GM13976 (cell line): ENCODE measurements around the gene TMC3.
"Not testable (repeated sequence)": the region's sequence is repeated elsewhere in the genome, so short reads cannot be mapped to it uniquely, and the experiment has no call there.

Experiments used
- DNase-seq: peaks from one replicate; pipeline ENCODE4 v3.0.0; 2012; ENCODE audit warnings: low spot score
- in situ Hi-C: fragments of 300-500 bp; cut with MboI; formaldehyde crosslinking; loops from one replicate; pipeline ENCODE4 v1.12.0; 2022; ENCODE audit warnings: low sequenced_read_pairs, mixed read lengths, inconsistent platforms; ENCODE audit not compliant: unreplicated experiment
- TF ChIP-seq, protein P1 (sequence below): IDR thresholded peaks from 2 replicates; pipeline ENCODE4 v1.5.1; 2012; ENCODE audit warnings: borderline replicate concordance, mild to moderate bottlenecking; ENCODE audit not compliant: insufficient read depth; ENCODE audit errors: extremely low read depth, missing control alignments, control extremely low read depth

The TMC3 gene

DNA sequence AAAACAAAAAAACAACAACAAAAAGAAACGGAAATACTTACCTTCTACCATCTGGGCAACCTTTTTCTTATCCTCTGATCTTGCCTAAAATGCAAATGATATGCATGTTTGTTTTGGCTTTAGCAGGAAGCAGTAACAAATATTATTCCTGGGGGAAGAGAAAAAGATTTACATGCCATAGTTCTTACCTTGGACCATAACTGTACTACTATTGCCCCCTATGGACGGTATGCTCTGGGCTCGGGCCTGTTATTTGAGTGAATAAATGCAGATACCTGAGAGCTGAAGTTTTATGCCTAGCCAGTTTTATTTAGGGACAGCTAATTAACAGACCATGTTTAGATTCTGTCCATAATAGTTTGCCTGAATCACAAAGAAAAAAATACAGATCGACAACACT, 37.4 kb downstream of the TMC3 start:
- DNase-seq: peak; percentile 36
- in situ Hi-C loops: loop anchor here (10.0 kb wide), 1 partner anchor 52 kb away; no protein-coding TSS in a partner anchor
- TF ChIP-seq, protein P1, sequence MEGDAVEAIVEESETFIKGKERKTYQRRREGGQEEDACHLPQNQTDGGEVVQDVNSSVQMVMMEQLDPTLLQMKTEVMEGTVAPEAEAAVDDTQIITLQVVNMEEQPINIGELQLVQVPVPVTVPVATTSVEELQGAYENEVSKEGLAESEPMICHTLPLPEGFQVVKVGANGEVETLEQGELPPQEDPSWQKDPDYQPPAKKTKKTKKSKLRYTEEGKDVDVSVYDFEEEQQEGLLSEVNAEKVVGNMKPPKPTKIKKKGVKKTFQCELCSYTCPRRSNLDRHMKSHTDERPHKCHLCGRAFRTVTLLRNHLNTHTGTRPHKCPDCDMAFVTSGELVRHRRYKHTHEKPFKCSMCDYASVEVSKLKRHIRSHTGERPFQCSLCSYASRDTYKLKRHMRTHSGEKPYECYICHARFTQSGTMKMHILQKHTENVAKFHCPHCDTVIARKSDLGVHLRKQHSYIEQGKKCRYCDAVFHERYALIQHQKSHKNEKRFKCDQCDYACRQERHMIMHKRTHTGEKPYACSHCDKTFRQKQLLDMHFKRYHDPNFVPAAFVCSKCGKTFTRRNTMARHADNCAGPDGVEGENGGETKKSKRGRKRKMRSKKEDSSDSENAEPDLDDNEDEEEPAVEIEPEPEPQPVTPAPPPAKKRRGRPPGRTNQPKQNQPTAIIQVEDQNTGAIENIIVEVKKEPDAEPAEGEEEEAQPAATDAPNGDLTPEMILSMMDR: peak; percentile 48

GRCh38 chr15:81335631-81336030, 38.4 kb downstream of the TMC3 start:
- in situ Hi-C loops: loop anchor here (10.0 kb wide), 1 partner anchor 51 kb away; no protein-coding TSS in a partner anchor
- TF ChIP-seq, protein P1: no peak
- DNase-seq: no peak

DNA sequence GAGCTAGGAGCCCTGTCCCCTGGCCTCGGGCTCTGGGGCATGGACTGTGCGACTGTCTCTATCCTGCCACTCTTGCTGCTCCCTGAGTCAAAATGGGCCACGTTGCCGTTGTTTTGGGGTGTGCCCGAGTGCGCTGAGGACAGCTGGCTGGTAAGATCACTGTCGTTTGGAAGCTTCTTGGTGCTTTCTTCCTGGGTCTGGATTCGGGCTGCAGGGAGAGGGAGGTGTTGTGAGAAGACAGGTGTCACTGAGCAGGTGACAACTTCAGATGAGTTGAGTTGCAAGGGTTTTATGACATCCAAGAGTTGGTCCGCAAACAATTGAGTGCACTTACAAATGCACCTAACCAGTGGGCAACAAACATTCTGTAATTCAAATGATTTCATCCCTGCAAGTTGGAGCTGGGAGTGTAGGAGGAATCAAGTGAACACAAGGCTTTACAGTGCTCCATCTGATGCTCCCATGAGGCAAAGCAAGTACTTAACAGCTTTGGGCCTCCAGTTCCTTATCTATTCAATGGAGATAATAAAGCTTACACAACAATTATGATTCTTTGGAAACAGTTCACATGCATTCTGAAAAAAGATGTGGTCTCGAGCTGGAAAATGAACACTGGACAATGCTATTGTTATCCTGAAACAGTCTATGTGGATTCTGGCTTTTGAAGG, 39.1 kb downstream of the TMC3 start:
- in situ Hi-C loops: loop anchor here (10.0 kb wide), 1 partner anchor 50 kb away; no protein-coding TSS in a partner anchor

GRCh38 chr15:81333363-81333762, 40.6 kb downstream of the TMC3 start:
- TF ChIP-seq, protein P1: no peak
- in situ Hi-C loops: loop anchor here (10.0 kb wide), 1 partner anchor 49 kb away; no protein-coding TSS in a partner anchor
- DNase-seq: no peak

More for the DNA sequence above, 39.1 kb downstream of the TMC3 start:
- TF ChIP-seq, protein P1: no peak
- DNase-seq: no peak

- in situ Hi-C loops: loop anchor here (10.0 kb wide), 1 partner anchor 48 kb away; no protein-coding TSS in a partner anchor
- DNase-seq: no peak
- TF ChIP-seq, protein P1: no peak
These were observed 41.7 kb downstream of the TMC3 start for GRCh38 chr15:81332326-81332725.

DNA sequence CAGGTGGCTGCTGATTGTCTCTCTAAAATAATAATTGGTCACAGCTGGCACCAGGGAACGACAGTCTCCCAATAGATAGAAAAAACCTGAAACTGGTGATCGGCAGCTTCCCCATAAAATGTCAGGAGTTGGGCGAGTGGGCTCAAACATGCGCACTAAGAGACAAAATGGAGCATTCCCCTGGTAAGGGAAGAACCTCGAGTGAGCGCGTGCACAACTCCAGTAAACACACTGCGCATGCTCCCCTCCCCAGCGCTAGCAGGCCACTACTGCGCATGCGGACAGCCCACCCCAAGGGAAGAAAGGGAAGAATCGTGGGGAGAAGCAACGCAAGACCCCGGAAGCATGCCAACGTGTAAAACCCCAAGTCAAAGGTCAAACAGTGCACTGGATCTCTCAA, 42.4 kb downstream of the TMC3 start:
- TF ChIP-seq, protein P1: no peak
- DNase-seq: no peak
- in situ Hi-C loops: loop anchor here (10.0 kb wide), 1 partner anchor 47 kb away; no protein-coding TSS in a partner anchor

- in situ Hi-C loops: loop anchor here (10.0 kb wide), 1 partner anchor 46 kb away; no protein-coding TSS in a partner anchor
- DNase-seq: not testable (repeated sequence)
These were observed 42.9 kb downstream of the TMC3 start for GRCh38 chr15:81331141-81331540.
